SU-DHL-6 (cell line): ENCODE measurements around the gene OR2F1.

Source experiments
- CTCF ChIP-seq: fragments of 200-600 bp; sonication (generic); IDR thresholded peaks from one replicate; pipeline ENCODE4 v1.5.1; 2017; ENCODE audit warnings: antibody characterized with exemption, mild to moderate bottlenecking, low read length, moderate library complexity; ENCODE audit not compliant: insufficient read depth, poor library complexity, severe bottlenecking
- EZH2phosphoT487 ChIP-seq: fragments of 200-600 bp; sonication (generic), shearing (Covaris generic); conservative IDR thresholded peaks from 2 replicates; pipeline ENCODE4 v1.6.1; 2018; ENCODE audit warnings: mild to moderate bottlenecking, antibody characterized with exemption, low read length, moderate library complexity, mixed read lengths

GRCh38 chr7:144000020-144000419, 45.4 kb downstream of the OR2F1 start, which contains the start of gene OR6B1:
- TF ChIP-seq CTCF (no peak), EZH2phosphoT487 (no peak)
